Activated naive CD4-positive, alpha-beta T cell treated with anti-CD3 and anti-CD28 coated beads, Interleukin-2, amount 10 ng/mL, durations not matched to agents 7 days and 5 days (primary cell): ENCODE results near the gene BRIX1.

ENCODE experiments used
- CTCF ChIA-PET: fragments of 350-600 bp; sonication (Branson Sonifier 250); formaldehyde crosslinking; loops from one replicate; lab custom pipeline; 2021; ENCODE audit warnings: antibody characterized with exemption; lab: Charles Lee
- DNase-seq: peaks from one replicate; pipeline ENCODE4 v3.0.0-alpha.2; 2020
- H3K27ac Mint-ChIP-seq: one replicate; pipeline ENCODE4 v1.8.0; 2021; ENCODE audit warnings: mild to moderate bottlenecking, moderate library complexity, mixed read lengths
- H3K27me3 Mint-ChIP-seq: one replicate; pipeline ENCODE4 v1.8.0; 2021; ENCODE audit warnings: mild to moderate bottlenecking, mixed read lengths
- H3K36me3 Mint-ChIP-seq: one replicate; pipeline ENCODE4 v1.8.0; 2021; ENCODE audit warnings: mixed read lengths
- H3K4me1 Mint-ChIP-seq: one replicate; pipeline ENCODE4 v1.8.0; 2021; ENCODE audit warnings: mixed read lengths
- H3K4me3 Mint-ChIP-seq: one replicate; pipeline ENCODE4 v1.8.0; 2021; ENCODE audit warnings: mild to moderate bottlenecking, moderate library complexity, mixed read lengths
- H3K9me3 Mint-ChIP-seq: one replicate; pipeline ENCODE4 v1.8.0; 2021; ENCODE audit warnings: mixed read lengths

BRIX1 gene

DNA sequence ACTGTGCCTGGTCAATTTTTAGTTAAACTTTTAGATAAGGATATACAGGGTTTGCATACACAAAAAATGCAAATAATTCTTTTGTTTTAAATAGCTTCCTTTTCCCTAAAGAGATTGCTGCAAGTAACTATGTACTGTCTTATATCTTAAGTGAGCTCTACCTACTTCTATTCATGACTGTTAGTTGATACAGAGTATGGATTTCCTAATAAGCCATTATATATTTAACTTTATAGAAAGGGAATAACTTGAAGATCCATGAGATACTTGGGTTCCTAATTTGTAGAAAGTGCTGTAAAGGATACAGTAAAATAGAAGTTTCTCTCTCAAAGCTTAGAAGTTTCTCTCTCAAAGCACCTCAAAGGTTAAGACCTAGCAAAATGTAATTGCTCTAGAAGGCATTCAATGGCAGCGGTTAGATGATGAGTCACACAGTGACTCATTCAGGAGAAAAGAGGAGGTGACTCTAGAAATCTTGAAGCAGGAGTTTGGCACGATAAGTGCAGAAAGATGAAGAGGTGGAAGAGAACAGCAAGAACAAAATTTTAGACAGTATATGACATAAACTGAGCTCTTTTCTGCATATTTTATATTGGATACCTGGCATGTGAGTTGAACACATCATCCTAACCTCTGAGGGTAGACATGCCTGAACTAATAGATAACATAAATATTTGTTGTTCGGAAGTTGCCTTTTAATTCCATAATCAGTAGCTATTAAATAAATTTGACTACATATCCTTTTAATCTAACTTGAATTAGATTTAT lies 8.4 kb downstream of the BRIX1 start:
- H3K4me1 Mint-ChIP-seq = peaks cover 28% of the 10 kb centered on the region
- H3K4me3 Mint-ChIP-seq = no peak overlapping the region
- H3K9me3 Mint-ChIP-seq = no peaks in the 10 kb centered on the region
- peak; percentile 30 for DNase-seq
- peak overlapping the region; percentile 25 for H3K27ac Mint-ChIP-seq
- peaks cover 33% of the 10 kb centered on the region for H3K36me3 Mint-ChIP-seq
- CTCF ChIA-PET = no interaction called here
- H3K27me3 Mint-ChIP-seq = no peaks in the 10 kb centered on the region

DNA sequence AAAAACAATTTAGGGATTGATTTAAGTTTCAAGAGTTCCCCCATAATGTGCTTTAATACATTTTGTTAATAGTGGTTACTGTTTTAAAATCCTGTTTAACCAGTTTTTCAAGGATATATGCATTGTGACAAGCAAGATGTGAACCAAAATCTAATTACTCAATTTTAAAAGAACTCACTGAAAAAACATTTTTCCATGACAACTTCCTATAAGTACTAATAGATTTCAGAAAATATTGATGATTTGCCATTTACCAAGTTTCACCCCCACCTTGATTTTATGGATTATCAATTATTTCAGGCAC lies 8.9 kb downstream of the BRIX1 start:
- no peaks in the 10 kb centered on the region for H3K9me3 Mint-ChIP-seq
- CTCF ChIA-PET = no interaction called here
- peaks cover 33% of the 10 kb centered on the region for H3K36me3 Mint-ChIP-seq
- no peak for DNase-seq
- no peak overlapping the region for H3K4me3 Mint-ChIP-seq
- peaks cover 33% of the 10 kb centered on the region for H3K4me1 Mint-ChIP-seq
- H3K27ac Mint-ChIP-seq = no peak overlapping the region
- H3K27me3 Mint-ChIP-seq = no peaks in the 10 kb centered on the region

DNA sequence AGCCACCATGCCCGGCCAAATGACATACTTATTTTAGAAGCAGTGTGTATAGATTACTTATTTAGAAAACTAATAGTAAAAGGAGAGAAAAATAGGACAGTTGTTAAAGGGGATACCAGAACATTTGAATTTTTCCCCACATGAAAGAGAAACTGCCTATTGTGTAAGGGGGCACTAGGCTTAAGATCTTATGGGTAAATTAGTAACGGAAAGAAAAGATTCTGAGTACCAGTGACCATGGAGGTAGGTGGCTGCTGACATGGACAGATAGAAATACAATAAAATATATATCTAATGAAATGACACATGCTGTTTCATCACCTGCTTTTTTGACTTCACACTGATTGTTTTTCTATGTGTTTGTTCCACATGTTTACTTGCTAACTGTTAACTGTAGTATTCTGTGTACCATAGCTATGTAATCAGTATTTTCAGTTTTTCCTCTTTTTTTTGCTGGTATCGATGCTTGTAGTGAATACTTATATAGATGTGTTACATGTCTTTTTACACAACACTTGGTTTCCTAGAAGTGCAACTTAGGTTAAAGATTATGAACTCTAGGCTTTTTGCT lies 10.9 kb downstream of the BRIX1 start:
- no peak overlapping the region for H3K4me3 Mint-ChIP-seq
- no peak overlapping the region for H3K27ac Mint-ChIP-seq
- no peak for DNase-seq
- peaks cover 38% of the 10 kb centered on the region for H3K4me1 Mint-ChIP-seq
- H3K27me3 Mint-ChIP-seq = no peaks in the 10 kb centered on the region
- CTCF ChIA-PET = interaction anchor here (1.4 kb wide), 1 partner anchor 11 kb away, joined by 3 read pairs; the partner anchor contains the start of genes BRIX1 and RAD1
- peaks cover 27% of the 10 kb centered on the region for H3K36me3 Mint-ChIP-seq
- H3K9me3 Mint-ChIP-seq = no peaks in the 10 kb centered on the region

DNA sequence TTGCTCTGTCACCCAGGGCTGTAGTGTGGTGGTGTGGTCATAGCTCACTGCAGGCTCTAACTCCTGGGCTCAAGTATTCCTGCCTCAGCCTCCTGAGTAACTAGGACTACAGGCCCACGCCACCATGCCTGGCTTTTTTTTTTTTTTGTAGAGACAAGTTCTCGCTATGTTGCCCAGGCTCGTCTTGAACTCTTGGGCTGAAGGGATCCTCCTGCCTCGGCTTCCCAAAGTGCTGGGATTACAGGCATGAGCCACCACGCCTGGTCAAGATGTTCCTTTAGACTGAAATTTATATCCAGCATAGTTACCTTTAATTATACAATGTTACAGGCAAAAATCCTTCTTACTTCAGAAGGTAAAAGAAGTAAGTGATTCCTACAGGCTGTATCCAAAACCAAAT lies 12.3 kb downstream of the BRIX1 start:
- H3K4me3 Mint-ChIP-seq = no peak overlapping the region
- CTCF ChIA-PET = no interaction called here

DNA sequence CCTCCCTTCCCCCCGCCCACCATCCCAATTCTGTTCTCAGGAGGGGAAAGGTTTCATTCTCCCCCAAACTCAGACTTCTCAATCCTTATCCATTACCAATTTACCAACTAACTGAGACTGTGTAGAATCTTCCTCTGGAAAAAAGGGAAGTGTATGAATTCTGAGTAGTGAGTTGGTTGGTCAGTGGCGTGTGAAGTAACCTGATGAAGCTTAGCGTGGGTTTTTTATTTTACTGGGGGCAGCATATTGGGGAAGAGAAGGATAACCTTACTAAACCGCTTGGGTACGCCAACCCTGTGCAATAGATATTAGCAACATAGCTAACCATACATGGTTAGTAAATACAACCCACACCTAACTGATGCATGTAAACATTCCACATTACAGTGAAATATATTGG lies 12.8 kb downstream of the BRIX1 start:
- DNase-seq = no peak
- Mint-ChIP-seq H3K27ac (no peak overlapping the region), H3K9me3 (no peaks in the 10 kb centered on the region), H3K36me3 (peaks cover 23% of the 10 kb centered on the region), H3K4me3 (peak overlapping the region; percentile 78), H3K27me3 (no peaks in the 10 kb centered on the region), H3K4me1 (peaks cover 41% of the 10 kb centered on the region)
- CTCF ChIA-PET = no interaction called here

More for the DNA sequence above, 12.3 kb downstream of the BRIX1 start:
- no peak for DNase-seq
- Mint-ChIP-seq H3K4me1 (peaks cover 43% of the 10 kb centered on the region), H3K36me3 (peaks cover 24% of the 10 kb centered on the region), H3K9me3 (no peaks in the 10 kb centered on the region), H3K27me3 (no peaks in the 10 kb centered on the region), H3K27ac (no peak overlapping the region)

DNA sequence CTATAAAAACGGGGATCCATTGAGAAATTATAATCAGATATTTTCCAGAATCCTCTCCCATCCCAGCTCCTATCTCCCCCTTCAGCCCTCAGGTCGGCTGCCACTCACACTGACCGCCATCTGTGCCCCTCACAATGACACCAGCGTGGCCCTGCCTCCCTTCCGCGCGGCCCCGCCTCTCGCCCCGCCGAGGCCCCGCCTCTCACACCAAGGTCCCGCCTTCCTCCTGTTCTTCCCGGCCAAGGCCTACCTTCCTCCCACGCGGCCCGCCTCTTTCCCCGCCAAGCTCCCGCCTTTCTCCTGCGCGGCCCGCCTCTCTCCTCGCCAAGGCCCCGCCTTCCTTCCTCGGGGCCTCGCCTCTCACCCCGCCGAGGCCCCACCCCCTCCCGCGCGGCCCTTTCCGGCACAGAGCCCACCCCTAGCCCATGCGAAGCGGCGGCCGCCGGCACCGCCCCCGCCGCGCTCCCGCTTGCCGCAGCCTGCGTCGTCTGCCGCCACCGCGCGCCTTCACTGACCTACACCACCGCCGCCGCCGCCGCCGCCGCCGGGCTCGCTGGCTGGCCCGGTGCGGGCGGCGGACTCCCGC lies 13.7 kb downstream of the BRIX1 start, which contains the start of gene DNAJC21:
TSS of gene DNAJC21 (plus strand) at position 426 of the 586 bp plus-strand sequence. CDS start 261 bp downstream, outside the sequence.
- Mint-ChIP-seq H3K36me3 (peaks cover 21% of the 10 kb centered on the region), H3K9me3 (no peaks in the 10 kb centered on the region)

DNA sequence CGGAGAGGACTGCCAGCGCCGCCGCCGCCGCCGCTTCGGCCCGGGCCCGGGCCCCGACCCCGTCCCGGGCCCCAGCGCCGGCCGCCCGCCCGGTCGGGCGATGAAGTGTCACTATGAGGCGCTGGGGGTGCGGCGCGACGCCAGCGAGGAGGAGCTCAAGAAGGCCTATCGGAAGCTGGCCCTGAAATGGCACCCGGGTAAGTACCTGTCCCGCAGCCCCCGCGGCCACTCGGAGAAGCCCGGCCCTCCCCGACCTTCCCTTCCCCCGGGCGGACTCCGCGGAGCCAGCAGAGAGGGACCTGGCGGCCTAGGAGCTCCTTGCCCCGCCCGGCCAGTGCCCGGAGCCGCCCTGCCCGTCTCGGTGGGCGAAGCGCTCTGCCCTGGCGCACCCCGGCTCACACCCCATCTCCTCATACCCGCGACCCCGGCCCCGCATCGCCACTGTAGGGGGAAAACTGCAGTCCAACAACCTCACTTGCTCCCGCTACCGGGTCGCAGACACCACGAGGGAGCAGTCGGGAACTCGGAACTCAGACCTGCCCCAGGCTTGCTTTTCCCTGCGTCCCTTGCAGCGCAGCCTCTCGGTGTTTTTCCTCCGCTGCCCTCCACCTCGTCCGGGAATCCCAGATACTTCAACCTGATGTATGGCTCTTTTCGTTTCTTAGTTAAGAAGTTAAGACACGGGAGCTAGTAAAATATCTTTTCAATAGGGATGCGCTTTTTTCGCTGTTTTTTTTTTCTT lies 14.4 kb downstream of the BRIX1 start:
- H3K4me1 Mint-ChIP-seq = peaks cover 35% of the 10 kb centered on the region
- peak; percentile 90 for DNase-seq
- CTCF ChIA-PET = interaction anchor here (0.6 to 1.8 kb wide), 6 partner anchors 9 to 31 kb away, joined by 3 to 6 read pairs (median 4); partner anchors contain the start of genes BRIX1 and RAD1
- H3K9me3 Mint-ChIP-seq = no peaks in the 10 kb centered on the region
- H3K4me3 Mint-ChIP-seq = peak overlapping the region; percentile 98
- H3K27ac Mint-ChIP-seq = peak overlapping the region; percentile 97
- H3K36me3 Mint-ChIP-seq = peaks cover 22% of the 10 kb centered on the region
- no peaks in the 10 kb centered on the region for H3K27me3 Mint-ChIP-seq

More for the DNA sequence above, 13.7 kb downstream of the BRIX1 start, which contains the start of gene DNAJC21:
- CTCF ChIA-PET = interaction anchor here (1.4 to 1.8 kb wide), 3 partner anchors 12 to 29 kb away, joined by 5 to 6 read pairs (median 5); partner anchors contain the start of genes BRIX1 and RAD1
- no peaks in the 10 kb centered on the region for H3K27me3 Mint-ChIP-seq
- H3K27ac Mint-ChIP-seq = peak within 1 kb of the TSS; percentile 97
- peaks cover 37% of the 10 kb centered on the region for H3K4me1 Mint-ChIP-seq
- DNase-seq = peak; percentile 98
- peak within 1 kb of the TSS; percentile 98 for H3K4me3 Mint-ChIP-seq

DNA sequence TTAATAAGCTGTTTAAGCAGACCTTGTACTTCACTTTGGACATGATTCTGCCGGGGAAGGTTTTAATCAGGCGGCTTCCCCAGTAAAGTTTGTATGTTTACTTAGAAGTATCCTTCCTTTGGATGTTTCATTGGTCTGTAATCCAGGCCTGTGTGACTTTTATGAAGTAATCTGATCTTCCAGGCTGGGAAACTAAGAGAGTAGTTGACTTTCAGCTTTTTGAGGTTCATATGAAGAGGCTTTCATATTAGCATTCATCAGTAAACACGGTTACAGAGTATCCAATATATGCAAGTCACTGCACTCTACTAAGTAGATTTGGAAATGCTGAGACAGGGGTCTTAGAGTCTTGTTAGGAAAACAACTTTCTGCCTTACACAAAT lies 14.9 kb downstream of the BRIX1 start:
- no peaks in the 10 kb centered on the region for H3K9me3 Mint-ChIP-seq
- H3K27ac Mint-ChIP-seq = peak overlapping the region; percentile 97
- H3K4me3 Mint-ChIP-seq = peak overlapping the region; percentile 98
- peaks cover 33% of the 10 kb centered on the region for H3K4me1 Mint-ChIP-seq
- no peak for DNase-seq
- CTCF ChIA-PET = interaction anchor here (0.6 to 1.8 kb wide), 6 partner anchors 8 to 32 kb away, joined by 3 to 6 read pairs (median 4); partner anchors contain the start of genes BRIX1 and RAD1
- H3K27me3 Mint-ChIP-seq = no peaks in the 10 kb centered on the region
- peaks cover 24% of the 10 kb centered on the region for H3K36me3 Mint-ChIP-seq

DNA sequence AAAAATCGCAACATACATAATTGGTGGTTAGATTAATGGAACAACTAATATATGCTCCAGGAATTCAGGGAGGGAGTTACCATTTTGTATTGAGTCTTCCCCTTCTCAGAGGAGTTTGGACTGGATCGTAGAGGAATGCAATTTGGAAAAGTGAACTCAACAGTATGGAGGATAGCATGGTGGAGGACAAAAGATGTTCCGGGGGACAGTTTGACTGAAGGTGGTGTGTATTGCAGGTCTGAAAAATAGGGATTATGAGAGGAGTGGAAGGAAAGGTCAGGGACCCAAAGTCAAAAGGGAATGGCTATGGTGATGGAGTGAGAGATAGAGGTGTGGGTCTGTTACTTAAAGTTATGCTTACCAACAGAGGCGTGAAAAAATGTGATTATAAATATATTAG lies 15.4 kb downstream of the BRIX1 start:
- Mint-ChIP-seq H3K4me1 (peaks cover 33% of the 10 kb centered on the region), H3K9me3 (no peaks in the 10 kb centered on the region), H3K27me3 (no peaks in the 10 kb centered on the region), H3K4me3 (peak overlapping the region; percentile 98), H3K27ac (peak overlapping the region; percentile 97), H3K36me3 (peaks cover 21% of the 10 kb centered on the region)
- DNase-seq = no peak
- CTCF ChIA-PET = interaction anchor here (0.9 to 1.8 kb wide), 4 partner anchors 8 to 32 kb away, joined by 3 to 6 read pairs (median 4); partner anchors contain the start of genes BRIX1 and RAD1

DNA sequence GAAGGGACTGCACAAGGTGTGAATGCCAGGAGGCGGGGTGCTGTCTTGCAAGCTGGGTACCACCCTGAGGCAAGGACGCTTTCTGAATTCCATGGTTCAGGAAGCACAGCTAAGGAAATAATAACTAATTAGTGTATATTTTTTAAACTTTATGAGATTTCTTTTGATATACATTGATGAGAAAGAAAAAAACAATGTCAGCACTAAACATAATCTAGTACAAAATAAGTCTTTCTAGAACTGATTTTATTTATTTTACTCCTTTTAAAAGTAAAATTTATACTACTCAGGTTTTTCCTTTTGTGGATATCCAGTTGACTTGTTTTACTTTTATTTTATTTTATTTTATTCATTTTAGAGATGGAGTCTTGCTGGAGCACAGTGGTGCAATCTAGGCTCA lies 17.4 kb downstream of the BRIX1 start:
- Mint-ChIP-seq H3K27me3 (no peaks in the 10 kb centered on the region), H3K4me1 (peaks cover 33% of the 10 kb centered on the region), H3K27ac (no peak overlapping the region), H3K4me3 (no peak overlapping the region), H3K36me3 (peaks cover 27% of the 10 kb centered on the region), H3K9me3 (no peaks in the 10 kb centered on the region)
- no peak for DNase-seq
- CTCF ChIA-PET = no interaction called here

DNA sequence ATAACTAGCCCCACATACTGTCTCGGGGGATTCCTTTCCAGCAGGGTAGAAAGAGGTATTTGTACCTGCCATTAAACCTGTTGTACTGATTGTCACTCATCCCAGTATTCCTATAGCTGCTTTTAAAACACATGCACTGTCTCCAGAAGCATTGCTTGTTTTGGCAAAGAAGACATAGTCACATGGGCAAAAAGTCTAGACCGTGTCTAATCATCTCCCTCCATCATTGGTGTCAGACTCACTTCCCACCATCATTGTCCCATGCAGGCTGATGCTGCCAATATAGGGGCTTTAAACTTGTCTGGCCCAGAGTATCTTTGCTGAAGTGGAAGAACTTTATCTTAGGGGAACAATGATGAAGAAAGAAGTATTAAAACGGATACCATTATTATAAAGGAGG lies 26.4 kb downstream of the BRIX1 start:
- H3K27ac Mint-ChIP-seq = peak overlapping the region; percentile 46
- no peaks in the 10 kb centered on the region for H3K4me1 Mint-ChIP-seq
- DNase-seq = no peak
- CTCF ChIA-PET = interaction anchor here (0.9 kb wide), 1 partner anchor 17 kb away, joined by 3 read pairs; no protein-coding TSS in a partner anchor
- H3K4me3 Mint-ChIP-seq = no peak overlapping the region
- peaks cover 39% of the 10 kb centered on the region for H3K36me3 Mint-ChIP-seq
- no peaks in the 10 kb centered on the region for H3K27me3 Mint-ChIP-seq
- H3K9me3 Mint-ChIP-seq = no peaks in the 10 kb centered on the region

DNA sequence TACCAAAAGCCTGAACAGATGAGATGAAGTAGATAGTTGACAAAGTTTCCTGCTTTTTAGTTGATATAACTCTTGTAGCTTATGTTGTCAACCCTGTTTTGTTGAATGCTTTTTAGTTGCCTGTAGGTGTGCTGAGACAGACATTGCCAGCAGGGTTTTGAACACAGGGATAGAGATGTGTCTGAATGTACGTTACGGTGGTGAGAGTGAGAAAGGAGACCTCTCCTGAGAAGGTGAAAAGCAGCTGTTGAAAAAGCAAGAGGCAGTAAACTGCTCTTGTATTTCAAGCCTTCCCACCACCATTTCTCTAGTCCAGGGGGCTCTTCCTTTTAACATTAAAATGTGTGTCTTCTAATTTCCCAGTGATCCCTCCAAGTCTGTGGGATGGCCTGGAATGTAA lies 28.5 kb downstream of the BRIX1 start:
- CTCF ChIA-PET = no interaction called here
- H3K9me3 Mint-ChIP-seq = no peaks in the 10 kb centered on the region
- no peak for DNase-seq
- no peak overlapping the region for H3K27ac Mint-ChIP-seq
- H3K4me1 Mint-ChIP-seq = no peaks in the 10 kb centered on the region
- no peak overlapping the region for H3K4me3 Mint-ChIP-seq
- H3K27me3 Mint-ChIP-seq = no peaks in the 10 kb centered on the region
- peaks cover 40% of the 10 kb centered on the region for H3K36me3 Mint-ChIP-seq

DNA sequence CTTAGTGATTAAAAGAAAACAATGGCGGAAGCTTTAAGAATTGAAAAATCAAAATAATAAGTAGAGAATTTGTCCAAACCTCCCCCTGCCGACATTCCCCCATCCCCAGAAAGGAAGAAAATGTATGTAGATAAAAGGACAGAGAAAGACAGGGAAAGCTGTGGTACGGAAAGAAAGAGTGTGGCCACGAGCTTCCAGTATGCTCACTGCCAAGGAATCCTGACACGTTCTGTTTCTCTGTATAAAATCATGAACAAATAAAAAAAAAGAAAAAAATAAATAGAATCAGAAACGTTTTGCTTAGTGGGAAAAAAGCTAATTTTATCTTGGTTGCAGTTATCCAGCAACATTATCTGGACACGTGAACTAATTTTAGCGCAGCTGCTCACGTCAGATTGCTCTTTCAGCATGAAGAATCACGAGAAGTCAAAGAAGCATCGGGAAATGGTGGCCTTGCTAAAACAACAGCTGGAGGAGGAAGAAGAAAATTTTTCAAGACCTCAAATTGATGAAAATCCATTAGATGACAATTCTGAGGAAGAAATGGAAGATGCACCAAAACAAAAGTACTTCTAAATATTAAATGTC lies 29.0 kb downstream of the BRIX1 start:
- Mint-ChIP-seq H3K27ac (no peak overlapping the region), H3K4me1 (no peaks in the 10 kb centered on the region), H3K4me3 (no peak overlapping the region), H3K9me3 (no peaks in the 10 kb centered on the region), H3K27me3 (no peaks in the 10 kb centered on the region), H3K36me3 (peaks cover 44% of the 10 kb centered on the region)
- DNase-seq = no peak
- CTCF ChIA-PET = no interaction called here
